H1 (cell line): ENCODE data around the gene CEP57L1. TPM values are rescaled to one million over a fixed set of nuclear protein-coding genes. Genes with fewer than 3 reads are reported as not detected.

Experiments
- BACH1 ChIP-seq: IDR thresholded peaks from 2 replicates; pipeline ENCODE4 v1.6.1; 2012; ENCODE audit warnings: low read length, improper control_type of control experiment
- CBX5 ChIP-seq: fragments of 300-800, 300-1000 bp; sonication (generic); IDR thresholded peaks from 2 replicates; pipeline ENCODE4 v1.7.1; 2016; ENCODE audit warnings: antibody characterized with exemption, low read length, low read depth
- CHD2 ChIP-seq: IDR thresholded peaks from 2 replicates; pipeline ENCODE4 v1.6.1; 2012; ENCODE audit warnings: low read length, improper control_type of control experiment
- TBP ChIP-seq: IDR thresholded peaks from 2 replicates; pipeline ENCODE4 v1.6.1; 2011; ENCODE audit warnings: low read depth, low read length, improper control_type of control experiment
- polyA plus RNA-seq, 7 experiments: library from polyadenylated mRNA; depleted of rRNA in 3 of 7; stranded (reverse) in 5 of 7; unstranded in 2 of 7; fragments of >200 nt in 5 of 7; fragments of 200-250 nt in 2 of 7; gene quantifications; 1 replicate in 5 of 7; 2 replicates in 1 of 7; 4 replicates in 1 of 7; pipeline versions ENCODE4 v1.2.1 to v1.2.3, GENCODE V29; 2011 to 2013; ENCODE audit warnings: missing spikeins in 2 of 7, mixed read lengths in 2 of 7
- total RNA-seq: library from RNA; stranded (reverse); fragmentation: NEBNext Ultra II Directional; extraction: Animal tissue kit (Norgen Biotek cat#: 25700); gene quantifications from 2 replicates; pipeline ENCODE4 v1.2.1, GENCODE V29; 2021

The CEP57L1 gene
- total and polyA plus RNA-seq, 2 of the 8 experiments (the other 6 are each of a cell fraction or from before 2014, with no cell fraction given) = 3.6 to 11.5 TPM

DNA sequence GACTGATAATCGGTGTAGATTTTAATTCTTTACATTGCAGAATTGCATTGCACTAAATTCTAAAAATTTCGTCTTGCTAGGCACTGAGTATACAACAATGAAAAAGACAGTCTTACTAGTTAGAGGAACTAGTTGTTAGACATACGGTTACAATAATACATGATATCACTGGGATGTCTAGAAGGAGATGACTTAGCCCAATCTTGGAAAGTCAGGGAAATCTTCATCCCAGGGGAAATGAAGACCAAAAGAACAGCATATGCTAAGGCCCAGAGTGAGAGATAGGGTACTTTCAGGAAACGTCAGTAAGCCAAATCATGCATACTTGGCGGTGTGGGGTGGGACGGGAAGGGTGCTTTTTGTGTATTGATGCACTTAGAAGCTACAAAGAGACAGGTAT is 901 bp downstream of the CEP57L1 start (continued):
- TF ChIP-seq CHD2 (no peak), CBX5 (no peak), BACH1 (no peak), TBP (no peak)
- TF ChIP-seq, all 59 proteins: peak for 0
